Hepatocyte (in vitro differentiated cells): ENCODE measurements around the gene CCDC158. TPM values are rescaled to one million over a fixed set of nuclear protein-coding genes. Genes with fewer than 3 reads are reported as not detected.

Source experiments
- DNase-seq: peaks from one replicate; pipeline ENCODE4 v3.0.0-alpha.2; 2016; ENCODE audit warnings: low spot score
- H2AFZ ChIP-seq: fragments of 200-600 bp; sonication (generic); 2 replicates; pipeline ENCODE4 v1.6.0; 2016; ENCODE audit warnings: antibody characterized with exemption, mild to moderate bottlenecking
- H3K27ac ChIP-seq: fragments of 200-600 bp; sonication (generic); 2 replicates; pipeline ENCODE4 v1.5.1; 2016; ENCODE audit warnings: mild to moderate bottlenecking
- H3K27me3 ChIP-seq: fragments of 200-600 bp; sonication (generic); 2 replicates; pipeline ENCODE4 v1.6.1; 2016
- H3K36me3 ChIP-seq: fragments of 200-600 bp; sonication (generic); replicated peaks from 2 replicates; pipeline ENCODE4 v1.5.1; 2016; ENCODE audit warnings: low read depth; ENCODE audit not compliant: insufficient read depth
- H3K4me1 ChIP-seq: fragments of 200-600 bp; sonication (generic); 2 replicates; pipeline ENCODE4 v1.5.1; 2016; ENCODE audit warnings: mild to moderate bottlenecking, moderate library complexity; ENCODE audit not compliant: insufficient read depth
- H3K4me2 ChIP-seq: fragments of 200-600 bp; sonication (generic); 2 replicates; pipeline ENCODE4 v1.6.0; 2016
- H3K4me3 ChIP-seq: fragments of 200-600 bp; sonication (generic); 2 replicates; pipeline ENCODE4 v1.5.1; 2016; ENCODE audit warnings: mild to moderate bottlenecking
- H3K79me2 ChIP-seq: fragments of 200-600 bp; sonication (generic); 2 replicates; pipeline ENCODE4 v1.6.0; 2017; ENCODE audit warnings: mild to moderate bottlenecking
- H3K9me2 ChIP-seq: fragments of 200-600 bp; sonication (generic); replicated peaks from 2 replicates; pipeline ENCODE4 v1.6.0; 2017; ENCODE audit warnings: mild to moderate bottlenecking; ENCODE audit not compliant: insufficient read depth
- H3K9me3 ChIP-seq: fragments of 200-600 bp; sonication (generic); 2 replicates; pipeline ENCODE4 v1.5.1; 2016; ENCODE audit warnings: low read depth, mild to moderate bottlenecking
- H4K20me1 ChIP-seq: fragments of 200-600 bp; sonication (generic); 2 replicates; pipeline ENCODE4 v1.6.0; 2016; ENCODE audit warnings: mild to moderate bottlenecking; ENCODE audit not compliant: insufficient read depth, poor library complexity, severe bottlenecking
- EZH2 ChIP-seq: fragments of 200-600 bp; sonication (generic); IDR thresholded peaks from 2 replicates; pipeline ENCODE4 v1.6.1; 2016; ENCODE audit warnings: antibody characterized with exemption, mild to moderate bottlenecking, borderline replicate concordance
- EZH2phosphoT487 ChIP-seq: fragments of 200-600 bp; sonication (generic); IDR thresholded peaks from one replicate; pipeline ENCODE4 v1.6.1; 2018; ENCODE audit warnings: antibody characterized with exemption, mild to moderate bottlenecking, low read depth, moderate library complexity; ENCODE audit not compliant: unreplicated experiment, severe bottlenecking
- WGBS: methylation state at CpG from one replicate; pipeline ENCODE4 v1.1.6; 2016; ENCODE audit warnings: low lambda C conversion rate; ENCODE audit errors: missing lambda C conversion rate; 5-methylcytosine and 5-hydroxymethylcytosine counted together
- polyA plus RNA-seq: library from polyadenylated mRNA; unstranded; fragments of >200 nt; fragmentation: Nextera tagmentation; extraction: Ambion mirVana; gene quantifications from 2 replicates; pipeline ENCODE4 v1.2.1, GENCODE V29; 2016
- small RNA-seq: library from RNA; depleted of rRNA; stranded (forward); fragments of <200 nt; gene quantifications from one replicate; pipeline ENCODE3, GENCODE V24; 2014
- total RNA-seq: library from RNA; depleted of rRNA; stranded (reverse); fragments of >200 nt; gene quantifications from 2 replicates; pipeline ENCODE4 v1.2.3, GENCODE V29; 2014
- TF ChIP-seq, protein P1 (sequence below): fragments of 200-600 bp; sonication (generic); IDR thresholded peaks from 2 replicates; pipeline ENCODE4 v1.5.1; 2016; ENCODE audit warnings: antibody characterized with exemption, mild to moderate bottlenecking; ENCODE audit not compliant: poor library complexity

The CCDC158 gene
- total and polyA plus RNA-seq, 2 experiments from 2014 or later, result 0.04 TPM; not detected in 1

- Histone ChIP-seq H4K20me1 (no peaks in the 10 kb centered on the region), H3K27ac (no peak overlapping the region), H3K9me3 (no peaks in the 10 kb centered on the region), H3K36me3 (no peaks in the 10 kb centered on the region), H3K4me3 (no peak overlapping the region), H3K79me2 (no peaks in the 10 kb centered on the region), H3K4me2 (no peak overlapping the region), H3K9me2 (no peaks in the 10 kb centered on the region), H2AFZ (no peak overlapping the region), H3K4me1 (no peaks in the 10 kb centered on the region), H3K27me3 (no peaks in the 10 kb centered on the region)
- TF ChIP-seq, protein P1, sequence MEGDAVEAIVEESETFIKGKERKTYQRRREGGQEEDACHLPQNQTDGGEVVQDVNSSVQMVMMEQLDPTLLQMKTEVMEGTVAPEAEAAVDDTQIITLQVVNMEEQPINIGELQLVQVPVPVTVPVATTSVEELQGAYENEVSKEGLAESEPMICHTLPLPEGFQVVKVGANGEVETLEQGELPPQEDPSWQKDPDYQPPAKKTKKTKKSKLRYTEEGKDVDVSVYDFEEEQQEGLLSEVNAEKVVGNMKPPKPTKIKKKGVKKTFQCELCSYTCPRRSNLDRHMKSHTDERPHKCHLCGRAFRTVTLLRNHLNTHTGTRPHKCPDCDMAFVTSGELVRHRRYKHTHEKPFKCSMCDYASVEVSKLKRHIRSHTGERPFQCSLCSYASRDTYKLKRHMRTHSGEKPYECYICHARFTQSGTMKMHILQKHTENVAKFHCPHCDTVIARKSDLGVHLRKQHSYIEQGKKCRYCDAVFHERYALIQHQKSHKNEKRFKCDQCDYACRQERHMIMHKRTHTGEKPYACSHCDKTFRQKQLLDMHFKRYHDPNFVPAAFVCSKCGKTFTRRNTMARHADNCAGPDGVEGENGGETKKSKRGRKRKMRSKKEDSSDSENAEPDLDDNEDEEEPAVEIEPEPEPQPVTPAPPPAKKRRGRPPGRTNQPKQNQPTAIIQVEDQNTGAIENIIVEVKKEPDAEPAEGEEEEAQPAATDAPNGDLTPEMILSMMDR, result no peak
- no peak for TF ChIP-seq EZH2
- TF ChIP-seq EZH2phosphoT487, result no peak
- no peak for DNase-seq
- WGBS, result 75% methylated on average over 3 of the region's 3 CpGs
Observed at GRCh38 chr4:76266627-76267026, 154.3 kb downstream of the CCDC158 start.

DNA sequence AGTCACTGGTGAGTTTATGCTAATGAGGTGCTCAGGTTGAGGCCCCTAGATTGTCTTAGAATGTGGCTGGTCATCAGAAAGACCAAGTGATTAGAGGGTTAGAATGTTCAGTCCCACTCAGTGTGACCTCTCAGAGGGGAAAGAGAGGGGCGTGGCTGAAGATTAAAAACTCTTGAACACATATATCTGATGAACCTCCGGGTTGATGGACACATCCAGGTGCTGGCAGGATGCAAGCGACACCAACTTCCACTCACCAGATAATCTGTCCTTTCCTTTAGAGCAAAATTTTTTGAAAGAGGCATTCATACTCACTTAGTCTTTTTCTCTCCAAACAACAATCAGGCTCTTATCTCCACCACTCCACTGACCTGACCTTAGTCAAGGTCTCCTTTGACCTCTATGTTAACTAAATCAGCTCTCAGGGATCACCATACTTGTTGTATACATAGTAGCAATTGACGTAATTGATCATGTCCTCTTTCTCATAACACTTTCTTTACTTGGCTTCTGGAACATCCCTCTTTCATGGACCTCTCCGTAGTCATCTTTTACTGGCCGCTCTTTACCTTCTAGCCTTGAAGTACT lies 155.2 kb downstream of the CCDC158 start:
- Histone ChIP-seq H3K9me3 (no peaks in the 10 kb centered on the region), H3K9me2 (no peaks in the 10 kb centered on the region), H2AFZ (no peak overlapping the region), H3K27me3 (no peaks in the 10 kb centered on the region), H3K36me3 (no peaks in the 10 kb centered on the region), H3K4me2 (no peak overlapping the region), H3K79me2 (no peaks in the 10 kb centered on the region), H3K27ac (no peak overlapping the region), H4K20me1 (no peaks in the 10 kb centered on the region), H3K4me1 (no peaks in the 10 kb centered on the region), H3K4me3 (no peak overlapping the region)
- TF ChIP-seq EZH2, result no peak
- TF ChIP-seq, protein P1, result no peak
- TF ChIP-seq EZH2phosphoT487, result no peak
- 83% methylated on average over 6 of the region's 6 CpGs for WGBS
- no peak for DNase-seq

Small RNA genes lying within 50 kb of the gene (small RNA-seq; reads per million reads assigned to genes)
- gene RF00278, result not detected
- gene RNU6-1000P, result not detected

Other genes with a start within 250 kb of the CCDC158 start
- gene SCARB2, start 207.3 kb downstream of the CCDC158 start, total RNA-seq, result 244 and 246 TPM in 2 replicates
- gene SCARB2, start 207.3 kb downstream of the CCDC158 start, polyA plus RNA-seq, result 85.8 and 131 TPM in 2 replicates
- gene FAM47E, start 169.4 kb downstream of the CCDC158 start, total RNA-seq, result 5.9 and 9.3 TPM in 2 replicates
- gene FAM47E, start 169.4 kb downstream of the CCDC158 start, polyA plus RNA-seq, result 8.9 and 11.1 TPM in 2 replicates
- 26.5 and 34.2 TPM in 2 replicates for gene STBD1, start 114.4 kb downstream of the CCDC158 start, total RNA-seq
- 25.3 and 29.7 TPM in 2 replicates for gene STBD1, start 114.4 kb downstream of the CCDC158 start, polyA plus RNA-seq
- gene SHROOM3, start 14.1 kb upstream of the CCDC158 start, total RNA-seq, result 58.8 and 63.1 TPM in 2 replicates
- gene SHROOM3, start 14.1 kb upstream of the CCDC158 start, polyA plus RNA-seq, result 35.0 and 42.6 TPM in 2 replicates